ENCODE results near the gene CACNG5.

Gene CACNG5

DNA sequence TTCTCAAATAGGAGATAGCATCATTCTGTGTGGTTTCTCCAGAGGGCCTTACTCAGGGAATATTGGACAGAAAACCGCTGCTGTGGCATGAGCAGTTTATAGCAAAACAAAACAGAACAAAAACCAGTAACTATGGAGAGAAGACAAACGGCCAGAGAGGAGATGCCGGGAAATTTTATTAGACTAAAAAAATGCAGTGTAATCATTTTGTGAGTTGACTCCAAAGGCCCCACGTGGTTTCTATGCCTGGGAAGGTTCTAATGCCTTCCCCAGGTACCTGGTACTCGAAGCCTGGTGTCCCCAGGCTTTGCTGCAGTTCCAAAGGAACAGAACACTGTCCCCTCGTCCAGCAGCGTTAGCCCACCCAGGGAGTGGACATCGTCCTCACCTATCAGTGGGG, 12.9 kb upstream of the CACNG5 start:
- no peak for DNase-seq (ENCODE audit: extremely low read depth in 1 of 2, low read depth in 1 of 2)

DNA sequence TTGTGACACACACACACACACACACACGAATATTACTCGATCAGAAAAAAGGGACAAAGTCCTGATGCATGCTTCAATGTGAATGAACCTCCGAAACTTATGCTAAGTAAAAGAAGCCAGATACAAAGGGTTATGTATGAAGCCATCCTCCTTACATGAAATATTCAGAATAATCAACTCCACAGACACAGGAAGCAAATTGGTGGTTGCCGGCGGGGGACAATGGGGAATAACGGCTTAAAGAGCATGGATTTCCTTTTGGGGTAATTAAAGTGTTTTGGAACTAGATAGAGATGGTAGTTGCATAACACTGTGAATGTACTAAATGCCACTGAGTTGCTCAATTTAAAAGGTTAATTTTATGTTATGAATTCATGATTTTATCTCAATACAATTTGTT, 8.1 kb upstream of the CACNG5 start:
- no peak for DNase-seq (ENCODE audit: extremely low read depth in 1 of 2, low read depth in 1 of 2)

DNA sequence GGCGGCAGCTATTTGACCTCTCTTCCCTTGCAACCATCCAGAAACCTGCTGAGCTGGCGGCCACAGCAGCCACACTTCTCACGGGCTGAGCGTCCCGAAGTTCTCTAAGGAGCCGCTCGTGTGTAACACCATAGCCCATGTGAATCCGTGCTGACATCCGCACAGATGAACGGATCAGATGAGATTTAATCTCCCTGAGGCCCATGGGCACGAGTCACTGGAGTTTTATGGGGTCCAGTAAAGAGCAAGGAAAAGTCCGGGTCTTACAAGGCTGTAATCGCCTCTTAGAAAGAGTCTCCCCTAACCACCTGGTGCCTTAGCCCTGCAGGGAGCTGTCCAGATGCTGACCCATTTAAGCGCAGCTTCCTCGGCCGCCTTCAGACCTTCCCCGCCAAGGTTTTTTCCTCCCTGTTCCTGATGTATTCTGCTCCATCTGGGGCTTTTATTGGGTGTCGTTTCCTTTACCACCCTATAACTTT, 5.5 kb upstream of the CACNG5 start:
- DNase-seq (ENCODE audit: extremely low read depth in 1 of 2, low read depth in 1 of 2) = no peak

DNA sequence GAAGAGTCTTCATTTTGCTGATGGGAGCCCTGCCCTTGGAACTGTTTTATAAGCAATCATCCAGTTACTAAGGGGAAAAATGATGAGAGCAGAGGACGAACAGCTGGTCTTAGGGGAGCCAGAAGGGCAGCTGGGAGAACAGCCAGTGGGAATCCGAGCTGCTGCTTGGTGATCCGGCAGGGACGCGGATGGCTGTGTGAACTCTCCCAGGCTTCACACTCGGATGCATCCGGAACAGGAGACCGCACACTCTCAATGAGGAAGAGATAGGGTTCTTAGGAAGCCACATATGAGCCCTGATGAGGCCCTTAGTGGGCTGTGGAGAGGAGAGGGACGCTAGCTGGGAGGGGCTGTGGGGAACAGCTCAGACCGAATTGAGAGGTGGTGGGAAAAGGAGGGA, 5.0 kb upstream of the CACNG5 start:
- no peak for DNase-seq (ENCODE audit: extremely low read depth in 1 of 2, low read depth in 1 of 2)

DNA sequence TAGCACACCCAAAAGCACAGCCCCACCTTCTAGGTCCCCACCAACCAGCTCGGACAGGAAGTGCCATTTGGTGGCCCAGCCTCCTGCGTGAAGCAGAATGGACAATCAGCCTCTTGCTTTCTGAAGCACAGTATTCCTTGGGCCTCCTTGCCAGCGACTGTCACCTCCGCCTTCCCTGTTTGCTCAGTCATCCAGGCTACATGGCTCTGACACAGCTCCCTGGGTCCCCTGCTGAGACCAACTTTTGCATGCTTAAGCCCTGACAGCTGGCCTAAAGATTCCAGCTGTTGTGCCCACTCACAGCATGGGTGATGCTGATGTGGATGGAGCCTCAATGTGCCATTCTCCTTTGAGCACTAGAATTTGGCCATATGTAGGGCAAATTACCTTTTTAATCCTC, 4.5 kb upstream of the CACNG5 start:
- DNase-seq (ENCODE audit: extremely low read depth in 1 of 2, low read depth in 1 of 2) = no peak

DNA sequence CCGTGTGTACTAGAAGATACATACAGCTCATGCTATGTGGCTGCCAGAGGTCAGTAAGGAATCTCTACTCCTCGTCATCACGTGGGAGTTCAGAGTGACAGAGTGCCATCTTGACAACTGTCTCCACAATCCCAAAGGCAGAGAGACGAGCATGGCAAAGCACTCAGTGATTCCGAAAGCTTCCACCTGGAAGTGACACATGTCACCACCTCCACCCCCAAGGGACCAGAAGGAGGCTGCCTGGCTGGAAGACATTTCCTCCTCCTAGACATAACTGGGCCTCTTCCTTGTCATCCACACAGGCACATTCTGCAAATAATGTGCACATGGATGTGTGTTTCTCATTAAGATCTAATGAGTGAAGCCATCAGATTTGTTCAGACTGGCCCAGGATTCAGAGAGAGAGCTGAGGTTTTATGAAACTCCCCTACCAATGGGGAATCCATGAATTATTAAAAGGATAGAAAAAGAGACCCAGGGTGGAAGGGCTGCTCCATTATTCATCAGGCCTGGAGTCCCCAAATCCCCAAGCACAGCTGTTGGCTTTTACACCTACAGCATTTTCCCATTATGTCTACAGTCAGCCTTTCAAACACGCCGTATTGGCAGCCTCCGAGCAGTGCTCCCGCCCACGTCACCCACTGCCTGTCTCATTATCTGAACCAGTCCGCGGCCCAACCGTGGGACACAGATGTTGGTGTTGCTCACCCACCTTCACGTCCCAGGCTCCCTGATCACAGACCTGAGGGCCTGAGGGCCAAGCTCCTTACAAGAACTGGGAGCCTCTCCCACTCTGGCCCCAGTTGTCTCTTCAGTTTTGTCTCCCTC, 3.3 kb upstream of the CACNG5 start:
- DNase-seq (ENCODE audit: extremely low read depth in 1 of 2, low read depth in 1 of 2) = no peak

DNA sequence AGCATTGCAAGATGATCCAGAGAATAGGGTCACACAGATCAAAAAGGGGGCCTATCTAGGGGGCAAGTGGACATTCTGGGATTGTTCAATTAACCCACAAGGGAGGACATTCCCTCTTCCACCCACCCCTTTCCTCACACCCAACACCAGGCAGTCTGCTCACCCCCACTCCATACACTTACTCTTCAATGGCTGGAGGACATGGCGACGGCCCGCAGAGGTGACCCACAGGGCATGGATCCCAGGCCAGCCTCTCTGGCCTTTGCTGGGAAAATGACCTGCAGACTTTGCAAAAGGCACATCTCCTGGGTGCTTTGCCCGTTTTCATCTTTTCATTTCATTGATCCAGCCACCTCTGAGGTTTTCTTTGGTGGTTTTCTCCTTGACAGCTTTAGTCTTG, 1.7 kb upstream of the CACNG5 start:
- no peak for DNase-seq (ENCODE audit: extremely low read depth in 1 of 2, low read depth in 1 of 2)

DNA sequence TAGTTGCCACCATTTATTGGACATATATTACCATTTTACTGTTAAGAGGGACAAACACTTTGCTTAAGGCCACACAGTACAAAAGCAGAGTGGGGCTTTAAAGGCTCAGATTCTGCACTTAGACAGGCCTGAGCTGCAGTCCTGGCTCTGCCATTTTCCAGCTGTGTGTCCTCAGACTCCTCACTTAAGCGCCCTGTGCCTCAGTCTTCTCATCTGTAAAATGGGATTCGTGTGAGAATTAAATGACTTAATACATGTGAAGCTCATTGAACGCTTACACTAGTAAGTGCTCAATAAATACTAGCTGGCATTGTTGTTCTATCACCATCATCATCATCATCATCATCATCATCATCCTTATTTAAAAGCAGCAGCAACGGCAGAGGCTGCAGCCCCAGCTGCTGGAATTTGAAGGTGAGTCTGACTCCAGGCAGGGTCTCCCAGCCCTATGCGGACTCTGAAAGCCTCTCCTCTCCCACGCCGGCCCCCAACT, 445 bp upstream of the CACNG5 start:
- DNase-seq (ENCODE audit: extremely low read depth in 1 of 2, low read depth in 1 of 2) = no peak

DNA sequence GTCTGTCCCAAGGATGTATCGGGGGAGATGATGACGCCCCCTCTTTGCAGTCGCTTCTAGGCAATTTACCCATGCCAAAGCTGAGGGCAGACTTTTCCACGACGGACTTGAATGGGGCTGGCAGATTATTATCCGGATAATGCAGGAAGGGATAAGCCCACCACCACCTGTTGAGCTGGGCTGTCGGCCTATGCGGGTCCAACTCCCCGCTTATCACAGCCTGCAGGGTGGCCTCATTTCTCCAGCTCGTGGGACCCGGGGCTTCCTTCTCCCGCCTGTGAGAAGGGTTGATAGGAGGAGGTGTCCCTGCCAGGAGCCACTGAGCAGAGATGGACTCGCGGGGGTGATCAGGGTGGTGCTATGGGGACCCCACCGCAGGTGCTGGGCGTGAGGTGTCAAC, 559 bp downstream of the CACNG5 start:
- DNase-seq (ENCODE audit: extremely low read depth in 1 of 2, low read depth in 1 of 2) = no peak

DNA sequence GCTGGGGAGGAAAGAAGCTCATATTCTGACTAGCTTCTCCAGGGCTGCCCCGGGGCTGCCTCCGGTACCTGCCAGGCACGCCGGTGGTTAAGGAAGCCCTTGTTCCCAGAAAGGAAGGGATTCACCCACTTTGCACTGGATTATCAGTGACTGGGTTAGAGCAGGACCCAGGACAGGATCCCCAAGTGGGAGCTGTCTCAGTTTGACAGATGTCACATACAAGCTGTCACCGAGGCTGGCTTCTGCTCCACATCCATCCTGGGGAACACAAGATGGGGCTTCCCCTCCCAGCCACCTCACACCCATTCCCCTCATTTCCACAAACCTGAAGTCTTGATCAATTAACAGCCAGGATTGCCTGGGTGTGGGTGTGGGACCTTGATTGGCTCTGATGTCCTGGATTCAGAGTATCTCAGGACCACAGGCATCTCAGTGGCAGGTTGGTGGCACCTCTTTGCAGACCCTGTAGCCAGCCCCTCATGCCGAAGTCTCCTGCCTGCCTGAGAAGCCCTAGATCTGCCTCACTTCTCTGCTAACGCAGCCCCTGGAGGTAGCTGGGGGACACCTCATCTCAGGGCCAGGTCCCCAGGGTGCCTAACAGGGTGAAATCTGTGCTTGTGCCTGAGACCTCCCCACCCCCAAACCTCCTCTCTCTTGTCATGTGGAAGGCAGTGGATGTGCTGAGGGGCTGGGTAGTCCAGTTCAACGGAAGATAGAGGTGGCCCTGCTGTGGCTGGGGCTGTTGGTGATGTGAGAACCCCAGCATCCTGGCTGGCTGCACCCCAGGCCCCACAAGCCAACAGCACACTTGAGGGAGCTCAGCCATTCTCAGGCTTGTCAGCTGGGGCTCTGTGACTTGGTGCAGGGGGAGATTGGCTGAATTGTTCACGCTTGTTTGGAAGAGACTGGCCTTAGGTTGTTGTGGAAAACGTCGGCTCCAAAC, 1.4 kb downstream of the CACNG5 start:
- no peak for DNase-seq (ENCODE audit: extremely low read depth in 1 of 2, low read depth in 1 of 2)

DNA sequence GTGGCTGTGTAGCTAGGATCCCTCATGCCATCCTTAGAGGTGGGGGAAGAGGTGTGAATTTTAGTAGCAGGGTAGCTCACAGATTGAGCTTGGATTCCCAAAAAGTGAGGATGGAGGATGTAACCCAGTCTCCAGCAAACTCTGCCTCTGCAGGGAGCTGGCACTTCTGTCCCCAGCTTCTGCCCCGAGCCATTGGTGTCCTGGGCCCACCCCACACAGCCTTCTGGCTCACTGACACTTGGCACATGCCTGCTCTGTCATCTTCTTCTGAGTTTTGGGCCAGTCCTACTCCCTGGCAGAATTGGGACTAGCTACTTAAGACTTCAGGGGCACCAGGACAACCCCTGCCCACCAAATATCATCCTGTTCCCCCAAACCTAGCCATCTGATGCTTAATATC, 2.3 kb downstream of the CACNG5 start:
- no peak for DNase-seq (ENCODE audit: extremely low read depth in 1 of 2, low read depth in 1 of 2)

DNA sequence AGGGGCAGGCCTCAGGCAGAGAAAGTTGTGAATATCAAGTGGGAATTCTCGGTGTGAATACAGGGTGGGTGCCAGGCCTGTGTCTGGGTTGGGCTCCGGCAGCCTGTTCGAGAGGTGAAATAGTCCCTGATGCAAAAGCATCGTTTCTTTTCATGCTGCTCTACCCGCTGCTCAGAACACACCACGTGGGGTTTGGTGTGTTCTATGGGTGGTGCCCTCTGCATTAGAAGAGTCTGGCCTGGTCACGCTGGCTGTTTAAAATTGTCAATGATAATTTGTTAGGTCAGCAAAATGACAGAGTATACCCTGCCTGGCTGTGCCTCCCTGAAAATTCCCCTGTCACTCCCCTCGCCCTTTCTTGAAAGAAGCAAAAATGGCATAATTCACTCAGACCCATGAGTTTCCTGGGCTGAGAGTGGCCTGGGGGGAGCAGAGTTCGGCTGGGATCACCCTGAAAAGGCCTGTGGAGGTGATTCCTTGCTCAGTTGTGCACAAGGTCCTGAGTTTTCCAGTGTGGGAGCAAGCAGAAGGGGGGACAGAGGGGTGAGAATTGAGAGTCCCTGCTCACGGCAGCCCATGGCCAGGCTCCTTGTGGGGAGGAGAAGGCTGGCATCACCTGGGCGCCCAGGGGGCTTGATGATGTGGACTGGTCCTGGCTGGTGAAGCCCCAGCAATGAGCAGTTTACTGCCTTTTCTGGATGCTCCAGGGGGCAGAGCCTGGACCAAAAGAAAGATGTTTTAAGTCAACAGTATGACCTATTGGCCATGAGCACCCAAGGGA, 3.2 kb downstream of the CACNG5 start:
- DNase-seq (ENCODE audit: extremely low read depth in 1 of 2, low read depth in 1 of 2) = no peak

DNA sequence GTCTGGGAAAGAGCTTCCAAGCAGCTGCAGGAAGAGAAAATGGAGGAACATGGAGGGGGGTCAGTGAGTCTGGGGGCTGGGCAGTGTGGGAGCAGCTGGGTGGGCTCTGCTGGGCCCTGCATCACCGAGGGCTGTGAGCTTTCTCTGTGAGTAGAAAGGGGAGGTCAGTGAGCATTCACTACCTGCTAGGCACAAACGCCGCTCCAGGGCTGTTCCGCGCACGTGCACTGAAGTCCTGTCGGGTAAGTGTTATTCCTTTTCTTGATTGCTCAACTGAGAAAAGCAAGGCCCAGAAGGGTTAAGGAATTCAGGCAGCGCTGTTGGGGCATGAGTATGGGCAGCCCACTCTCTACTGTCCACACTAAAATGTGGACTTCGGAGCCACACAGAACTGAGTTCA, 4.7 kb downstream of the CACNG5 start:
- no peak for DNase-seq (ENCODE audit: extremely low read depth in 1 of 2, low read depth in 1 of 2)

DNA sequence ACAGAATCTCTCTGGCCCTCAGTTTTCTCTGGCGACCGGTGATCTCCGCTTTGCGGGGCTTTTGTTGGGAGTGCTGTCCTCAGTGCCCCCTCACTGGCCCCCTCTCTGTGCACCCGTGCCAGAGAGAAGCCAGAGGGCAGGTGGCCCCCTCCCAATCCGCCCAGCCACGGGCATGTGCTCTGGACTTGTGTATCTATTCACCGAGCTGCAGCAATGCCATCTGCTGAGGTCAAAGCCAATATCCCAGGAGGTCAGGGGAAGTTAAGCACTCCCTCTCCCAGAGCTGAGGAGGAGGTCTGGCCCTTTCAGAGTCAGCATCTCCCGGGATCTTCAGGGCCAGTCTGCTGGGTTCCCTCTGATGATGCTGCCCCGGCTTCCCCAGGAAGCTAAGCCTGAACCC, 5.1 kb downstream of the CACNG5 start:
- no peak for DNase-seq (ENCODE audit: extremely low read depth in 1 of 2, low read depth in 1 of 2)

DNA sequence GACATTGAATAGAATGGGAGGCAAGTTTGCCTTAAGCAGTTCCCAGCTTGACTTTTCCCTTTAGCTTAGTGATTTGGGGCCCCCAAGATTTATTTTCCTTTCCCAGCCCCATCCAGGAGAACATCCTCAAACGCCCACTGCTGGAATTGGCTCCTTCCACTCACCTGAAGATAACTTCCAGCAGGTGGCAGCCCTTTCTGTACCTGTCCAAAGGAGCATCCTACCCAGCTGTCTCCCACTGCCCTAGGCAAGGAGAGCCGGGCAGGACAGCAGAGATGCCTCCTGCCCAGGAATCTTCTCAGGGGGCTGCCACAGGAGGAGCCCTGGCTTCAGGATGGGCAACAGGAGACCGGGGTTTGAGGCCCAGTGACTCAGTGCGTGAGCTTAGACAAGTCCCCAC, 6.4 kb downstream of the CACNG5 start:
- no peak for DNase-seq (ENCODE audit: extremely low read depth in 1 of 2, low read depth in 1 of 2)

DNA sequence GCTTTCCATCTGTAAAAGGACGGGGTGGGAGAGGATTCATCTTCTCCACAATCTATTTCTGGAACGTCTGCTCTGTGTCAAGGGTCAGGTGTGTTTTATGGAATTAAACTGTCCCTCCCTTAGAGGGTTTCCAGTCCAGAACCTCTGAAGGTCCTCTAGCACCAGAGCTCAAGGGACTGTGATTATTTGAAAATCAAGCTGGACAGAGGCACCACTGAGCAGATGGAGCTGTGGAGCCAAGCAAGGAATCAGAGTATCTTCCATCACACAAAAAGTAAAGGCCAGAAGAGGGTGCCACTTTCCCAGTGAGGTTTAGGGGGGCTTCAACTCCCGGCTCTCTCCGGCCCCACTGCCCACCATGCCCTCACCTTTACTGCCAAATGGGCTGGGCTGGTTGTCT, 6.8 kb downstream of the CACNG5 start:
- no peak for DNase-seq (ENCODE audit: extremely low read depth in 1 of 2, low read depth in 1 of 2)

DNA sequence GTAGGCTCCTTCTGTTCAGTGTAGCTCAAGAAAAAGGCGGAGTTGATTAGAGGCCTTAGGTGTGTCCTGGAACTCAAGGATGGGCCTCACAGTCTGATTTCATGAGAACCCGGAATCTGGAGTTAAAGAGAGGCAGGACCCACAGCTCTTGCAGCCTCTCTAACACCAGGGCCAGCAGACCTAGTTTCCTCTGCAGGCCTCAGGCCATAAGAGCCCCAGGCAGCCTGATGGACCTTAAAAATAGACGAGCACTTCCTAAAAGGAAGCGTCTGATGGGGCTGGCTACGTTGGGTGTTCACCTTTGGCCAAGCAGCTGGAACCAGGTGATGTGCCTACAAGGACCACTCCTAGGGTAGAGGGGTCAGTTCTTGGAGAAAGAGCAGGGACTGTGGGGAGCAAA, 7.6 kb downstream of the CACNG5 start:
- DNase-seq (ENCODE audit: extremely low read depth in 1 of 2, low read depth in 1 of 2) = no peak

DNA sequence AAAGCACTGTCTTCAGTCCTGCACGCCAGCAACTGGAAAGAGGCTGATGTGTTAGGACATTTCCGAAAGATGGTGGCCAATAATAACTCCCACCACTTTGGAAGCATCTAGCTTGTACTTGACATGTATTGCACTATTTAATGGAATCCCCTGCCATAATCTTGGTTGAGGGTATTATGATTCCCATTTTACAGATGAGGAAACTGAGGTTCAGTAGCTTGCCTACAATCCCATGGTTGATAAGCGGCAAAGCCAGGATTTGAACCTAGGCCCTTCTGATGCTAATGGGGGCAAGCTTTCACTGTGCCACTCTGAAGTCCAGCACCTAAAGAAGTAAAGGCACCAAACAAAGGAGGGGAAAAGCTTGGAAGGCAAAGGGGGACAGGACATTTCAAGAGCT, 8.0 kb downstream of the CACNG5 start:
- no peak for DNase-seq (ENCODE audit: extremely low read depth in 1 of 2, low read depth in 1 of 2)

DNA sequence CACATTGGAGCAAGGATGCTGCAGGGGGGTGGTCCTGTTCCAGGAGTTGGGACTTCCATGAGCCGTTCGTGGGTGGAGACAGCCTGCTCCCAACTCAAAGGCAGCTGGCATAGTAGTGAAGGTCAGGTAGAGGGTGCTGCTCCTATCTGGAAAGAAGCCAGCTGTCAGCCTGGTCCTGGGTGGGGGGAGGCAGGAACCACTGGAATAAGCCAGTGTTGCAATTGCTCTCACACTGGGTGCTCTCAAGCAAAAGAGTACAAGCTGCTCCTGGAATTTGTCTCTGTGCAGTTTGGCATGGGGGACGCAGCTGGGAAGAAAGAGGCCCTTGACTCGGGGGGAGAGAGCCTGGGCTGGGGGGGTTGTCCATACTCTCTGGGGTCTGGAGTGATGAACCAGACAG, 8.7 kb downstream of the CACNG5 start:
- DNase-seq (ENCODE audit: extremely low read depth in 1 of 2, low read depth in 1 of 2) = no peak

DNA sequence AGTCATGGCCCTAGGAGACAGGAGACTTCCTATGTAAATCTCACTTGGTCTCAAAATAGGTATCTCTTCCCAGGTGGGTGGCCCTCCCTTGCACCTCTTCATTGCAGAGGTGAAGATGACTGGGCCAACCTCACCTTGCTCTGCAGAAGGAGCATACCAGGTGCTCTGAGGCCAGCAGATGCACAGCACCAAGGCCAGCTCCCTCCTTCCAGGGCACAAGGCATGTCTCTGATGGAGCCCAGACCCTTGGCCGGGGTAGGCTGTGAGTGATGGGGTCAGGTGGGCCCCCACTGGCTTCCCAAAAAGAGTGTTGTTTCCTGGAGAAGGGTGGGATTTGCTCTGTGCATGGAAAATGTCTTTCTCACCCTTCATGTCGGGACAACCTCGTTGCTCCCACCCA, 12.8 kb downstream of the CACNG5 start:
- no peak for DNase-seq (ENCODE audit: extremely low read depth in 1 of 2, low read depth in 1 of 2)

DNA sequence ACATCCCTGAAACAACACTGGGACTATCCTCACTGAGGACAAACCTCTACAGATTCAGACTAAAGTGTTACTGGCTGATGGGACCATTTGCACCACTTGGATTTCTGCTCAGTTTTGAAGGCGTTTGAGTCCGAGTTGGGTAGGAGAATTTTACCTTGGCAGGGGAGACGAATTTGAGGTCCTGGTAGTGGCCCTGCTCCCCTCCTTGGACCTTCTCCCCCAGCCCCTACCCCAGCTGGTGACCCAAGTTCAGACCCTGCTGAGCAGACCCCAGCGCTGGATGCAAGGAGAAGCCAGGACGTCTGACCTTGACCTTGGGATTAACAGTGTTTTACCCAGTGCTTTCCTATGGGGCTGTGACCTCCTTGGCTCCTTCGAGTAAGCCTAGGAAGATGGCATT, 13.6 kb downstream of the CACNG5 start:
- DNase-seq (ENCODE audit: extremely low read depth in 1 of 2, low read depth in 1 of 2) = no peak
